ENCODE results near the gene ERH. TPM values are rescaled to one million over a fixed set of nuclear protein-coding genes. Genes with fewer than 3 reads are reported as not detected.

The ERH gene
- polyA plus RNA-seq, 1 experiment: 164 TPM

DNA sequence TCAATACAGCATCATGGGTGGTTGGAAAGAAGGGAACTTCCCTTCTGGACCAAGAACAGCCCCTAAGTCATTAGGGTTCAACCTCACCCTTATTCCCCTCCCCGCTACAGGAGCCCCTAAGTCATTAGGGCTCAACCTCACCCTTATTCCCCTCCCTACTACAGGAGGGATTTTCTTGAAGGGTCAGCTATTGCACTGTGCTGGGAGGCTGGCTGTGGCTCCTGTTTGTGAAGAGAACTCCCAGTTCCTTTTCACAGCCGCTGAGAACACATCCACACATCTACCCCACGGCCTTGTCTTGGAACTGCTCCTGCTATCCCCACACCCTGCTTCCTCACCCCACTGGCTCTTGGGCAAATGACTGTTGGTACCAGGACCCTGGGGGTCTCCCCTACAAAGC, 44.9 kb downstream of the ERH start:
- no peak for DNase-seq (ENCODE audit: low read depth, low spot score)
- POLR2A ChIA-PET: no interaction called here
- peaks cover 28% of the 10 kb centered on the region for H3K27me3 ChIP-seq (ENCODE audit: control insufficient read depth, insufficient read depth, low read length)
- CTCF ChIA-PET: no interaction called here
- H3K27ac ChIP-seq (ENCODE audit: low read depth, low read length): no peak overlapping the region
- H3K9me3 ChIP-seq (ENCODE audit: control insufficient read depth, insufficient read depth, low read length): no peaks in the 10 kb centered on the region; the same call in 1 of the 2 replicates
- TF ChIP-seq CTCF (IDR thresholded peaks at IDR 0.05; ENCODE audit: low read depth, low read length): no peak
- no peak overlapping the region for H3K4me3 ChIP-seq (ENCODE audit: low read depth, low read length)

DNA sequence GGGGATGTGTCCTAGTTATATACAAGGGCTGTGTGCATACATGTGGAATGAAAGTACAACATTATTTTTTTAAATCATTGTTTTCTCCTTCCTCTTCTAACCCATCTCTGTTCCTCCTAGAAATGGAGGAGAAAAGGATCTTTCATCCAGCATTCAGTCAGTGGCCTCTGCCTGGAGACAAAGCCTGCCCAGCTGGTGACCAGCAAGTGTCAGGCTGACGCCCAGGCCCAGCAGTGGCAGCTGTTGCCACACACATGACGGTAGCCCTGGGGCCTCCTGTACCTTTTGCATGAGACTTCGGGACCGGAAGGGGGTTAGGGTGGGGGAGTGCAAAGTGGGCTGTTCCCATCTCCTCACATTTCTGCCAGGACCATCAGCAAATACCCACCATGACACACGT, 46.2 kb downstream of the ERH start:
- H3K9me3 ChIP-seq (ENCODE audit: control insufficient read depth, insufficient read depth, low read length): no peaks in the 10 kb centered on the region; the same call in 1 of the 2 replicates
- H3K4me3 ChIP-seq (ENCODE audit: low read depth, low read length): no peak overlapping the region
- peaks cover 33% of the 10 kb centered on the region for H3K27me3 ChIP-seq (ENCODE audit: control insufficient read depth, insufficient read depth, low read length)
- no peak for TF ChIP-seq CTCF (IDR thresholded peaks at IDR 0.05; ENCODE audit: low read depth, low read length)
- ChIA-PET POLR2A (no interaction called here), CTCF (interaction anchor here (1.2 to 1.3 kb wide), 2 partner anchors 11 to 110 kb away, joined by 3 to 4 read pairs; no protein-coding TSS in a partner anchor)
- no peak overlapping the region for H3K27ac ChIP-seq (ENCODE audit: low read depth, low read length)
- no peak for DNase-seq (ENCODE audit: low read depth, low spot score)

DNA sequence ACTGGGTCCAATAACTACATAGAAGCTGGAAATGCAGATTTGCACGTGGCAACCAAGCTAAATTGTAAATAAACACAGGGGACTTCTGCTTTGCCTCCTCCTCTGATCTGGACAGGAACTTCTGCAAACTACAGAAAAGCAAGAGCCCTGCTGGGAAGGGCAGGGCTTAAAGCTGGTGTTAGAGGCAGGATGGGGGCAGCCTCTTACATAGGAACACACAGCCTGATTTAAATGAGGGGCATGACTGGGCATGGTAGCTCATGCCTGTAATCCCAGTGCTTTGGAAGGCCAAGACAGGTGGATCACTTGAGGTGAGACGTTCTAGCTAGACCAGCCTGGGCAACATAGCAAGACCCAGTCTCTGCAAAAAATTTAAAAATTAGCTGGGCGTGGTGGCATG, 46.7 kb downstream of the ERH start:
- POLR2A ChIA-PET: no interaction called here
- Histone ChIP-seq H3K27ac (ENCODE audit: low read depth, low read length) (no peak overlapping the region), H3K4me3 (ENCODE audit: low read depth, low read length) (no peak overlapping the region), H3K27me3 (ENCODE audit: control insufficient read depth, insufficient read depth, low read length) (peaks cover 36% of the 10 kb centered on the region), H3K9me3 (ENCODE audit: control insufficient read depth, insufficient read depth, low read length) (no peaks in the 10 kb centered on the region; the same call in 1 of the 2 replicates)
- TF ChIP-seq CTCF (IDR thresholded peaks at IDR 0.05; ENCODE audit: low read depth, low read length): no peak
- CTCF ChIA-PET: interaction anchor here (1.2 to 1.3 kb wide), 2 partner anchors 12 to 109 kb away, joined by 3 to 4 read pairs; no protein-coding TSS in a partner anchor
- DNase-seq (ENCODE audit: low read depth, low spot score): no peak

- H3K9me3 ChIP-seq (ENCODE audit: control insufficient read depth, insufficient read depth, low read length): no peaks in the 10 kb centered on the region; the same call in 1 of the 2 replicates
- DNase-seq (ENCODE audit: low read depth, low spot score): no peak
- peaks cover 36% of the 10 kb centered on the region for H3K27me3 ChIP-seq (ENCODE audit: control insufficient read depth, insufficient read depth, low read length)
- no peak overlapping the region for H3K27ac ChIP-seq (ENCODE audit: low read depth, low read length)
- ChIA-PET CTCF (interaction anchor here (1.3 kb wide), 1 partner anchor 109 kb away, joined by 3 read pairs; no protein-coding TSS in a partner anchor), POLR2A (no interaction called here)
- TF ChIP-seq CTCF (IDR thresholded peaks at IDR 0.05; ENCODE audit: low read depth, low read length): 0 out of 2 replicates have a peak, but pooled peaks have one; percentile 2
- no peak overlapping the region for H3K4me3 ChIP-seq (ENCODE audit: low read depth, low read length)
Observed at GRCh38 chr14:69350892-69351291, 47.2 kb downstream of the ERH start.

- Histone ChIP-seq H3K4me3 (ENCODE audit: low read depth, low read length) (no peak overlapping the region), H3K27ac (ENCODE audit: low read depth, low read length) (no peak overlapping the region), H3K9me3 (ENCODE audit: control insufficient read depth, insufficient read depth, low read length) (no peaks in the 10 kb centered on the region; the same call in 1 of the 2 replicates), H3K27me3 (ENCODE audit: control insufficient read depth, insufficient read depth, low read length) (peaks cover 43% of the 10 kb centered on the region)
- ChIA-PET CTCF (interaction anchor here (5.1 kb wide), 1 partner anchor 108 kb away, joined by 76 read pairs; no protein-coding TSS in a partner anchor), POLR2A (no interaction called here)
- DNase-seq (ENCODE audit: low read depth, low spot score): no peak
- TF ChIP-seq CTCF (IDR thresholded peaks at IDR 0.05; ENCODE audit: low read depth, low read length): no peak
Observed at GRCh38 chr14:69349091-69349777, 48.9 kb downstream of the ERH start.

Data from AG04450 (cell line).